ENCODE results near the gene CDX1.
"Not testable (repeated sequence)": the region's sequence is repeated elsewhere in the genome, so short reads cannot be mapped to it uniquely, and the experiment has no call there.

The CDX1 gene

GRCh38 chr5:150210644-150211043 is 44.1 kb downstream of the CDX1 start:
- DNase-seq, result no peak

GRCh38 chr5:150211156-150212030 is 44.8 kb downstream of the CDX1 start:
- no peak for DNase-seq

- DNase-seq, result no peak
These were observed 47.0 kb downstream of the CDX1 start for GRCh38 chr5:150213530-150213929.

- DNase-seq, result no peak
These were observed 47.7 kb downstream of the CDX1 start for GRCh38 chr5:150214289-150214688.

GRCh38 chr5:150215979-150216944 is 49.7 kb downstream of the CDX1 start:
- no peak for DNase-seq

GRCh38 chr5:150217038-150217437 is 50.5 kb downstream of the CDX1 start:
- DNase-seq, result no peak

GRCh38 chr5:150217873-150218692 is 51.5 kb downstream of the CDX1 start:
- DNase-seq, result peak; percentile 74

GRCh38 chr5:150218693-150219035 is 52.1 kb downstream of the CDX1 start:
- DNase-seq, result no peak

GRCh38 chr5:150219142-150219541 is 52.6 kb downstream of the CDX1 start:
- no peak for DNase-seq

GRCh38 chr5:150219861-150220260 is 53.3 kb downstream of the CDX1 start:
- no peak for DNase-seq

GRCh38 chr5:150221471-150221870 is 54.9 kb downstream of the CDX1 start:
- DNase-seq, result no peak

- no peak for DNase-seq
These were observed 56.3 kb downstream of the CDX1 start for GRCh38 chr5:150222906-150223305.

- no peak for DNase-seq
These were observed 56.9 kb downstream of the CDX1 start for GRCh38 chr5:150223474-150223873.

GRCh38 chr5:150224483-150225027 is 58.0 kb downstream of the CDX1 start:
- DNase-seq, result no peak

GRCh38 chr5:150227036-150227435 is 60.5 kb downstream of the CDX1 start:
- DNase-seq, result no peak

GRCh38 chr5:150227606-150228273 is 61.2 kb downstream of the CDX1 start:
- DNase-seq, result no peak

GRCh38 chr5:150229571-150229970 is 63.0 kb downstream of the CDX1 start:
- DNase-seq, result no peak

- DNase-seq, result no peak
These were observed 64.3 kb downstream of the CDX1 start for GRCh38 chr5:150230842-150231241.

GRCh38 chr5:150233706-150234105 is 67.1 kb downstream of the CDX1 start:
- DNase-seq, result not testable (repeated sequence)
